Osteoblast (primary cell): Measurements from ENCODE around the gene PEAK3. TPM values are rescaled to one million over a fixed set of nuclear protein-coding genes. Genes with fewer than 3 reads are reported as not detected.
"Not testable (repeated sequence)": the region's sequence is repeated elsewhere in the genome, so short reads cannot be mapped to it uniquely, and the experiment has no call there.

Source experiments
- DNase-seq: peaks from one replicate; pipeline ENCODE4 v3.0.0; 2011; ENCODE audit warnings: low spot score, mixed read lengths; ENCODE audit not compliant: insufficient read length; ENCODE audit errors: missing footprints
- H2AFZ ChIP-seq: 2 replicates; pipeline ENCODE4 v1.6.0; 2011; ENCODE audit warnings: mild to moderate bottlenecking, low read length
- H3K27ac ChIP-seq: 2 replicates; pipeline ENCODE4 v1.5.1; 2011; ENCODE audit warnings: mild to moderate bottlenecking, low read depth, low read length, moderate library complexity
- H3K27me3 ChIP-seq: 2 replicates; pipeline ENCODE4 v1.6.0; 2012; ENCODE audit warnings: mild to moderate bottlenecking, control low read depth, inconsistent platforms, low read length, moderate library complexity; ENCODE audit not compliant: insufficient read depth
- H3K36me3 ChIP-seq: 2 replicates; pipeline ENCODE4 v1.5.1; 2011; ENCODE audit warnings: mild to moderate bottlenecking, low read length, control low read depth, moderate library complexity; ENCODE audit not compliant: insufficient read depth
- H3K4me1 ChIP-seq: 2 replicates; pipeline ENCODE4 v1.5.1; 2011; ENCODE audit warnings: mild to moderate bottlenecking, low read length, control low read depth, moderate library complexity; ENCODE audit not compliant: insufficient read depth
- H3K4me2 ChIP-seq: 2 replicates; pipeline ENCODE4 v1.6.0; 2011; ENCODE audit warnings: mild to moderate bottlenecking, low read length; ENCODE audit not compliant: insufficient read depth
- H3K4me3 ChIP-seq: fragments of 200-600 bp; sonication (generic); 3 replicates; pipeline ENCODE4 v1.5.1; 2012; ENCODE audit warnings: mild to moderate bottlenecking, low read length, inconsistent platforms; ENCODE audit not compliant: insufficient read depth
- H3K79me2 ChIP-seq: 2 replicates; pipeline ENCODE4 v1.6.0; 2012; ENCODE audit warnings: mild to moderate bottlenecking, low read length, control low read depth, inconsistent platforms; ENCODE audit not compliant: insufficient read depth
- H3K9me3 ChIP-seq: 2 replicates; pipeline ENCODE4 v1.5.1; 2011; ENCODE audit warnings: low read depth, low read length, control low read depth
- H4K20me1 ChIP-seq: 2 replicates; pipeline ENCODE4 v1.6.0; 2012; ENCODE audit warnings: mild to moderate bottlenecking, low read length, control low read depth; ENCODE audit not compliant: insufficient read depth
- total RNA-seq: library from RNA; depleted of rRNA; stranded (reverse); fragments of >200 nt; gene quantifications from 2 replicates; pipeline ENCODE4 v1.2.3, GENCODE V29; 2012
- TF ChIP-seq, protein P1 (sequence below): IDR thresholded peaks from 2 replicates; pipeline ENCODE4 v1.5.1; 2011; ENCODE audit warnings: mild to moderate bottlenecking, low read depth, low read length, moderate library complexity; ENCODE audit errors: extremely low read depth

Gene PEAK3
- total RNA-seq, 1 donor: not detected

DNA sequence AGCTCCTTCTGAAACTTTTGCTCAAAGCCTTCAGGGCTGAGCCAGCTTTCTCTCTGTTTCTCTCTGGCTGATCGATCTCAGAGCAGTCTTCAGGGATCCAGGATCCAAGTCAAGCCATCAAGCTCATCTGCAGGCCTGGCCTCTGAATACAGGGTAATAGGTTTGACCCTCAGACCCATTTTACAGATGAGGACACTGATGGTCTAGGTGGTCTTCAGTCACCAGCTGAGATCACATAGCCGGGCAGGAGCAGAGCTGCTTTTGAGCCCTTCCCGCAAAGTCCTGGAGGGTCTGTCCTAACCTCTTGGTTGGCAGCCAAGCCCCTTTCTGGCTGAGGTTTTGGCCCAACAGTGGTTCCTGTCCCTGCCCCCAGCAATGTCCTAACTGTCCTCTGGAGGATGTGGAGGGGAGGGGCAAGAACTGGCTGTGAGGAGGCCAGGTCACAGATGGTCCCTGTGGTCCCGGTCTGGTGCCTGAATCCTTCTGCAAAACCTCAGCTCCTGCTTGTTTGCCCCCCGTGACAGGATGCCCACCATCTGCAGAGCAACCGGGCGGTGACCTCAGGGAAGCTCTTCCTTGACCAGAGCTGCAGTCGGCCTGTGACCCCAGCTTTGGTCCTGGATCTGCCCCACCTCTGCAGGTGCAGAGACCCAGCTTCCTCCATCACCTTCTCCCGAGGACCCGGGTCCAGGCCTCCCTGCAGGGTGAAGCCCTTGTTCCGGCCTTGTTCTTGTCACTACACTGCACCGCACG, 5.8 kb upstream of the PEAK3 start:
- no peak overlapping the region for H2AFZ ChIP-seq
- peaks cover 36% of the 10 kb centered on the region for H3K27me3 ChIP-seq
- no peaks in the 10 kb centered on the region for H3K4me1 ChIP-seq
- H3K36me3 ChIP-seq: no peaks in the 10 kb centered on the region
- DNase-seq: peak; percentile 83
- H3K27ac ChIP-seq: no peak overlapping the region
- no peak overlapping the region for H3K4me2 ChIP-seq
- H4K20me1 ChIP-seq: peaks cover 71% of the 10 kb centered on the region
- H3K9me3 ChIP-seq: no peaks in the 10 kb centered on the region
- no peaks in the 10 kb centered on the region for H3K79me2 ChIP-seq
- no peak overlapping the region for H3K4me3 ChIP-seq
- TF ChIP-seq, protein P1, sequence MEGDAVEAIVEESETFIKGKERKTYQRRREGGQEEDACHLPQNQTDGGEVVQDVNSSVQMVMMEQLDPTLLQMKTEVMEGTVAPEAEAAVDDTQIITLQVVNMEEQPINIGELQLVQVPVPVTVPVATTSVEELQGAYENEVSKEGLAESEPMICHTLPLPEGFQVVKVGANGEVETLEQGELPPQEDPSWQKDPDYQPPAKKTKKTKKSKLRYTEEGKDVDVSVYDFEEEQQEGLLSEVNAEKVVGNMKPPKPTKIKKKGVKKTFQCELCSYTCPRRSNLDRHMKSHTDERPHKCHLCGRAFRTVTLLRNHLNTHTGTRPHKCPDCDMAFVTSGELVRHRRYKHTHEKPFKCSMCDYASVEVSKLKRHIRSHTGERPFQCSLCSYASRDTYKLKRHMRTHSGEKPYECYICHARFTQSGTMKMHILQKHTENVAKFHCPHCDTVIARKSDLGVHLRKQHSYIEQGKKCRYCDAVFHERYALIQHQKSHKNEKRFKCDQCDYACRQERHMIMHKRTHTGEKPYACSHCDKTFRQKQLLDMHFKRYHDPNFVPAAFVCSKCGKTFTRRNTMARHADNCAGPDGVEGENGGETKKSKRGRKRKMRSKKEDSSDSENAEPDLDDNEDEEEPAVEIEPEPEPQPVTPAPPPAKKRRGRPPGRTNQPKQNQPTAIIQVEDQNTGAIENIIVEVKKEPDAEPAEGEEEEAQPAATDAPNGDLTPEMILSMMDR: no peak

DNA sequence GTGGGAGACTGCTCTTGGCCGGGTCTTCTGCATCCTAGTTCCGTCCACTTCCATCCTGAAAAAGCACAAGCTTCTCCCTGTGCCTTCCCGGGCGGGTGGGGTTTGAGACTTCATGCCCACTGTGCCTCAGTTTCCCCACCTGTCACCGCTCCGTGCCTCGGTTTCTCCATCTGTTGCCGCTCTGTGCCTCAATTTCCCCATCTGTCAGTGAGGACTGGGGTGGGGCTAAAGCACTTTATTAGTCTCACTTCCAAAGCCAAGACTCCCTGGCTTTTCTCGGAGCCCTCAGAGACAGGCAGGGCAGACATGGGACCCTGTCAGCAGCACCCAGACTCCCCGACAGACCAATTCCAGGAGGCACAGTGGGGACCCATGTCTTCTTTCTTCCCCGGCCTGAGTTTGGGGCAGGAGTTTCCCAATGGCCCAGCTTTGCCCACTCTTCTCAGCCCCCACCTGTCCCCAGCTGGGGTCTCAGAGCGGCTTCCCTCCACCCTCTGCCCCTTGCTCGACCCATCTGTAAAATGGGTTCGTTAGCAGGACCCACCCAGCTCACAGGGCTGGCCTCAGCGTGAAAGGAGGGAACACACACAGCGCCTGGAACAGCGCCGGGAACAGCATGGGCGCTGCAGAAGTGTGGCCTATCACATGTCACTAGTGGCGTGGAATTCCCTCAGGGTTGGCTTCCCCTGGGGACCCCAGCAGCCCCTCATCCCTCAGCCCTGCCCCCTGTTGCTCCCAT, 4.6 kb upstream of the PEAK3 start:
- no peak overlapping the region for H3K4me2 ChIP-seq
- H3K79me2 ChIP-seq: no peaks in the 10 kb centered on the region
- H3K9me3 ChIP-seq: no peaks in the 10 kb centered on the region
- H3K4me3 ChIP-seq: no peak overlapping the region
- no peak overlapping the region for H3K27ac ChIP-seq
- H4K20me1 ChIP-seq: peaks cover 75% of the 10 kb centered on the region
- no peaks in the 10 kb centered on the region for H3K36me3 ChIP-seq
- TF ChIP-seq, protein P1: no peak
- DNase-seq: peak; percentile 73
- no peak overlapping the region for H2AFZ ChIP-seq
- peaks cover 32% of the 10 kb centered on the region for H3K27me3 ChIP-seq
- peaks cover 7% of the 10 kb centered on the region for H3K4me1 ChIP-seq

DNA sequence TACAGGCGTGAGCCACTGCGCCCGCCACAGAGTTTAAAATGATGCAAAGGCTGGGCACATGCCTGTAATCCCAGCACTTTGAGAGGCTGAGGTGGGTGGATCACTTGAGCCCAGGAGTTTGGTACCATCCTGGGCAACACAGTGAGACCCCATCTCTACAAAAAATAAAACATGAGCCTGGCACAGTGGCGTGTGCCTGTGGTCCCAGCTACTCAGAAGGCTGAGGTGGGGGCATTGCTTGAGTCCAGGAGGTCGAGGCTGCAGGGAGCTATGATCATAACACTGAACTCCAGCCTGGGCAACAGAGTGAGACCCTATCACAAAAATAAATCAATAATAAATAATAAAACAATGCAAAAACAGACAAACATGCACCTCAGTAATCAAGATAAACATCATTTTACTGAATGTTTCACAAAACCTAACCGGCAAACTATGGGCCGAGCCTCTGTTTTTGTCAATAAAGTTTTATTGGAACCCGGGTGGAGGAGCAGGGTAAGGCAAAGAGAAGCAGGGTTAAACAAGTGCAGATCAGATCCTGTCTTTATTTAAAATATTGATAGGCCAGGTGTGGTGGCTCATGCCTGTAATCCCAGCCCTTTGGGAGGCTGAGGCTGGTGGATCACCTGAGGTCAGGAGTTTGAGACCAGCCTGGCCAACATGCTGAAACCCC, 2.0 kb upstream of the PEAK3 start:
- Histone ChIP-seq H2AFZ (no peak overlapping the region), H3K36me3 (no peaks in the 10 kb centered on the region), H3K4me2 (no peak overlapping the region), H3K9me3 (no peaks in the 10 kb centered on the region), H3K27me3 (peaks cover 7% of the 10 kb centered on the region), H3K4me1 (peaks cover 7% of the 10 kb centered on the region), H3K4me3 (no peak overlapping the region), H4K20me1 (peaks cover 59% of the 10 kb centered on the region), H3K79me2 (no peaks in the 10 kb centered on the region), H3K27ac (no peak overlapping the region)
- DNase-seq: peak; percentile 10
- TF ChIP-seq, protein P1: no peak

DNA sequence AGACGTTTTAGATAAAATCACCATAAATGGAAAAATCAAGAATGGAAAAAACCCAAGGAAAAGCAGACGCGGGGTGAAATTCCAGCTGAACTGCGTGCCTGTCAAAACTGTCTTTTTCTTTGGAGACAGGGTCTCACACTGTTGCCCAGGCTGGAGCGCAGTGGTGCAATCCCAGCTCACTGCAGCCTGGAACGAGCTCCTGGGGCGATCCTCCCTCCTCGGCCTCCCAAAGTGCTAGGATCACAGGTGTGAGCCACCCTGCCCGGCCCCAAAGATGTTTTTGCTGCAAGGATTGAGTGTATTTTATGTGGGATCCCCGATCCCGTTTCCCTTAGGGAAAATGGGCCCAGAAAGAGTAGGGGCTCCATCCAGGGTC, 875 bp upstream of the PEAK3 start:
- Histone ChIP-seq H3K9me3 (no peaks in the 10 kb centered on the region), H3K27ac (no peak overlapping the region), H3K4me3 (no peak overlapping the region), H3K36me3 (no peaks in the 10 kb centered on the region), H2AFZ (no peak overlapping the region), H3K4me1 (peaks cover 7% of the 10 kb centered on the region), H3K79me2 (peaks cover 4% of the 10 kb centered on the region), H4K20me1 (peaks cover 52% of the 10 kb centered on the region), H3K27me3 (no peaks in the 10 kb centered on the region), H3K4me2 (no peak overlapping the region)
- DNase-seq: no peak
- TF ChIP-seq, protein P1: no peak

DNA sequence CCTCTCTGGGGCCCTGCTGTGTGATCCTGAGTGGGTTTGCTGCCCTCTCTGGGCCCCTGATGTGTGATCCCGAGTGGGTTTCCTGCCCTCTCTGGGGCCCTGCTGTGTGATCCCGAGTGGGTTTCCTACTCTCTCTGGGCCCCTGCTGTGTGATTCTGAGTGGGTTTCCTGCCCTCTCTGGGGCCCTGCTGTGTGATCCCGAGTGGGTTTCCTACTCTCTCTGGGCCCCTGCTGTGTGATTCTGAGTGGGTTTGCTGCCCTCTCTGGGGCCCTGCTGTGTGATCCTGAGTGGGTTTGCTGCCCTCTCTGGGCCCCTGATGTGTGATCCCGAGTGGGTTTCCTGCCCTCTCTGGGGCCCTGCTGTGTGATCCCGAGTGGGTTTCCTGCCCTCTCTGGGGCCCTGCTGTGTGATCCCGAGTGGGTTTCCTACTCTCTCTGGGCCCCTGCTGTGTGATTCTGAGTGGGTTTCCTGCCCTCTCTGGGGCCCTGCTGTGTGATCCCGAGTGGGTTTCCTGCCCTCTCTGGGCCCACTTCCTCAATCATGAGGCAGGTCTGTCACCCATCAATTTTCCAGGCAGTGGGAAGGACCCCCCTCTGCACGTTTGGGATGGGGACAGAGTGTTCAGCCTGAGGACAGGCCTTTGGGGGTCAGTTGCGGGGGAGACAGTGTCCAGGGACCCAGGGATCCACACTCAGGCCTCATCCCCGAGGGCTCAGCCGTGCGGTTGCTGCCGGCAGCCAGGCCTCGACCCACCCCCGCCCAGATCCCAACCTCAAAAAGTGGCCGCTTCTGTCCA, 512 bp downstream of the PEAK3 start:
- not testable (repeated sequence) for H2AFZ ChIP-seq, H3K36me3 ChIP-seq, H3K4me1 ChIP-seq, H3K27me3 ChIP-seq, H3K9me3 ChIP-seq, H3K79me2 ChIP-seq, DNase-seq, H3K27ac ChIP-seq
- Histone ChIP-seq H3K4me3 (peak overlapping the region; percentile 55), H4K20me1 (peaks cover 50% of the 10 kb centered on the region), H3K4me2 (peak overlapping the region; percentile 65)
